Measurements from ENCODE around the gene EEF2. TPM values are rescaled to one million over a fixed set of nuclear protein-coding genes. Genes with fewer than 3 reads are reported as not detected.
"Not testable (repeated sequence)": the region's sequence is repeated elsewhere in the genome, so short reads cannot be mapped to it uniquely, and the experiment has no call there.

EEF2 gene
- total RNA-seq, 2 experiments from 2014 or later: 1,524 to 1,558 TPM

GRCh38 chr19:3961007-3961406 lies 24.3 kb downstream of the EEF2 start:
- ChIA-PET POLR2A (no interaction called here), CTCF (no interaction called here)
- ATAC-seq (no peak), DNase-seq (no peak)
- no peak overlapping the region for H3K4me3 Mint-ChIP-seq
- H3K27ac Mint-ChIP-seq: no peak overlapping the region
- H3K36me3 Mint-ChIP-seq (ENCODE audit: low read depth): peaks cover 21% of the 10 kb centered on the region
- no peaks in the 10 kb centered on the region for H3K4me1 Mint-ChIP-seq (ENCODE audit: low read depth)
- no peaks in the 10 kb centered on the region for H3K9me3 Mint-ChIP-seq (ENCODE audit: insufficient read depth)
- no peaks in the 10 kb centered on the region for H3K27me3 Mint-ChIP-seq (ENCODE audit: low read depth)

- Mint-ChIP-seq H3K4me1 (ENCODE audit: low read depth) (no peaks in the 10 kb centered on the region), H3K27me3 (ENCODE audit: low read depth) (no peaks in the 10 kb centered on the region), H3K27ac (no peak overlapping the region), H3K36me3 (ENCODE audit: low read depth) (peaks cover 16% of the 10 kb centered on the region), H3K4me3 (no peak overlapping the region), H3K9me3 (ENCODE audit: insufficient read depth) (no peaks in the 10 kb centered on the region)
- POLR2A ChIA-PET: no interaction called here
- CTCF ChIA-PET: no interaction called here
- DNase-seq (no peak), ATAC-seq (no peak)
These were observed 25.5 kb downstream of the EEF2 start for GRCh38 chr19:3959766-3960131.

- peaks cover 13% of the 10 kb centered on the region for H3K36me3 Mint-ChIP-seq (ENCODE audit: low read depth)
- ATAC-seq: no peak
These were observed 26.2 kb downstream of the EEF2 start for GRCh38 chr19:3958836-3959765.

GRCh38 chr19:3955688-3956087 lies 29.6 kb downstream of the EEF2 start:
- Mint-ChIP-seq H3K4me1 (ENCODE audit: low read depth) (peaks cover 9% of the 10 kb centered on the region), H3K27me3 (ENCODE audit: low read depth) (no peaks in the 10 kb centered on the region), H3K9me3 (ENCODE audit: insufficient read depth) (no peaks in the 10 kb centered on the region), H3K27ac (no peak overlapping the region), H3K36me3 (ENCODE audit: low read depth) (peaks cover 5% of the 10 kb centered on the region), H3K4me3 (no peak overlapping the region)
- ChIA-PET POLR2A (no interaction called here), CTCF (no interaction called here)
- no peak for DNase-seq
- ATAC-seq: no peak

More at GRCh38 chr19:3958836-3959765, 26.2 kb downstream of the EEF2 start:
- Mint-ChIP-seq H3K27me3 (ENCODE audit: low read depth) (no peaks in the 10 kb centered on the region), H3K9me3 (ENCODE audit: insufficient read depth) (no peaks in the 10 kb centered on the region), H3K4me3 (no peak overlapping the region), H3K27ac (no peak overlapping the region), H3K4me1 (ENCODE audit: low read depth) (no peaks in the 10 kb centered on the region)
- POLR2A ChIA-PET: no interaction called here
- no peak for DNase-seq
- CTCF ChIA-PET: no interaction called here

GRCh38 chr19:3955276-3955675 lies 30.0 kb downstream of the EEF2 start:
- H3K4me1 Mint-ChIP-seq (ENCODE audit: low read depth): peaks cover 12% of the 10 kb centered on the region
- H3K36me3 Mint-ChIP-seq (ENCODE audit: low read depth); H3K9me3 Mint-ChIP-seq (ENCODE audit: insufficient read depth); ATAC-seq; CTCF ChIA-PET; POLR2A ChIA-PET; H3K4me3 Mint-ChIP-seq; H3K27ac Mint-ChIP-seq; H3K27me3 Mint-ChIP-seq (ENCODE audit: low read depth); DNase-seq: not testable (repeated sequence)

GRCh38 chr19:3954107-3954506 lies 31.2 kb downstream of the EEF2 start:
- no peak overlapping the region for H3K4me3 Mint-ChIP-seq
- DNase-seq (no peak), ATAC-seq (no peak)
- H3K36me3 Mint-ChIP-seq (ENCODE audit: low read depth): peaks cover 3% of the 10 kb centered on the region
- no peaks in the 10 kb centered on the region for H3K9me3 Mint-ChIP-seq (ENCODE audit: insufficient read depth)
- H3K4me1 Mint-ChIP-seq (ENCODE audit: low read depth): peaks cover 12% of the 10 kb centered on the region
- ChIA-PET CTCF (no interaction called here), POLR2A (interaction anchor here (0.7 kb wide), 1 partner anchor 9 kb away, joined by 3 read pairs; no protein-coding TSS in a partner anchor)
- no peaks in the 10 kb centered on the region for H3K27me3 Mint-ChIP-seq (ENCODE audit: low read depth)
- H3K27ac Mint-ChIP-seq: no peak overlapping the region

- H3K36me3 Mint-ChIP-seq (ENCODE audit: low read depth); H3K9me3 Mint-ChIP-seq (ENCODE audit: insufficient read depth); H3K27me3 Mint-ChIP-seq (ENCODE audit: low read depth); DNase-seq; H3K4me3 Mint-ChIP-seq; CTCF ChIA-PET; H3K27ac Mint-ChIP-seq; ATAC-seq: not testable (repeated sequence)
- peaks cover 12% of the 10 kb centered on the region for H3K4me1 Mint-ChIP-seq (ENCODE audit: low read depth)
- POLR2A ChIA-PET: interaction anchor here (0.6 kb wide), 1 partner anchor 26 kb away, joined by 4 read pairs; no protein-coding TSS in a partner anchor
These were observed 32.4 kb downstream of the EEF2 start for GRCh38 chr19:3952755-3953276.

- DNase-seq (no peak), ATAC-seq (peak; percentile 55)
- Mint-ChIP-seq H3K9me3 (ENCODE audit: insufficient read depth) (no peaks in the 10 kb centered on the region), H3K27ac (peak overlapping the region; percentile 64), H3K4me3 (peak overlapping the region; percentile 58), H3K36me3 (ENCODE audit: low read depth) (no peaks in the 10 kb centered on the region), H3K4me1 (ENCODE audit: low read depth) (peaks cover 13% of the 10 kb centered on the region), H3K27me3 (ENCODE audit: low read depth) (no peaks in the 10 kb centered on the region)
- POLR2A ChIA-PET: interaction anchor here (1.6 kb wide), 1 partner anchor 34 kb away, joined by 6 read pairs; the partner anchor contains the start of gene EEF2
- CTCF ChIA-PET: interaction anchor here (0.7 kb wide), 1 partner anchor 9 kb away, joined by 3 read pairs; no protein-coding TSS in a partner anchor
These were observed 34.1 kb downstream of the EEF2 start for GRCh38 chr19:3950871-3951861.

GRCh38 chr19:3949997-3950859 lies 35.0 kb downstream of the EEF2 start:
- ATAC-seq: no peak
- DNase-seq: no peak
- Mint-ChIP-seq H3K27me3 (ENCODE audit: low read depth) (no peaks in the 10 kb centered on the region), H3K4me1 (ENCODE audit: low read depth) (peaks cover 13% of the 10 kb centered on the region), H3K36me3 (ENCODE audit: low read depth) (no peaks in the 10 kb centered on the region), H3K27ac (no peak overlapping the region), H3K9me3 (ENCODE audit: insufficient read depth) (no peaks in the 10 kb centered on the region), H3K4me3 (peak overlapping the region; percentile 40)
- CTCF ChIA-PET: interaction anchor here (0.7 kb wide), 1 partner anchor 10 kb away, joined by 3 read pairs; no protein-coding TSS in a partner anchor
- POLR2A ChIA-PET: interaction anchor here (1.6 kb wide), 1 partner anchor 35 kb away, joined by 6 read pairs; the partner anchor contains the start of gene EEF2

GRCh38 chr19:3949294-3949693 lies 36.0 kb downstream of the EEF2 start:
- Mint-ChIP-seq H3K36me3 (ENCODE audit: low read depth) (no peaks in the 10 kb centered on the region), H3K4me3 (no peak overlapping the region), H3K4me1 (ENCODE audit: low read depth) (peaks cover 16% of the 10 kb centered on the region), H3K27ac (no peak overlapping the region), H3K27me3 (ENCODE audit: low read depth) (no peaks in the 10 kb centered on the region), H3K9me3 (ENCODE audit: insufficient read depth) (no peaks in the 10 kb centered on the region)
- ATAC-seq (no peak), DNase-seq (no peak)
- ChIA-PET POLR2A (interaction anchor here (1.5 kb wide), 1 partner anchor 36 kb away, joined by 3 read pairs; the partner anchor contains the start of gene EEF2), CTCF (no interaction called here)
